Transverse colon (tissue), 4 donors: ENCODE measurements around the gene PSMA3.

Experiments used
- EP300 ChIP-seq: sonication (generic); formaldehyde crosslinking; IDR thresholded peaks from one replicate; pipeline ENCODE4 v1.6.1; 2017; ENCODE audit warnings: antibody characterized with exemption, low read depth
- POLR2A ChIP-seq: fragments of 450-650 bp; IDR thresholded peaks from one replicate; pipeline ENCODE4 v1.6.1; 2016; ENCODE audit warnings: antibody characterized with exemption, mild to moderate bottlenecking, moderate library complexity
- POLR2AphosphoS5 ChIP-seq, 3 donors: sonication (generic); formaldehyde crosslinking; IDR thresholded peaks; one replicate each; pipeline ENCODE4 v1.6.1; 2016; ENCODE audit warnings: antibody characterized with exemption in 3 of 3
- TF ChIP-seq, protein P1 (sequence below), 5 experiments: fragments of 200-600 bp in 3 of 5; fragments of 450-650 bp in 2 of 5; sonication (generic) in 3 of 5; IDR thresholded peaks; 1 replicate in 2 of 5; 2 replicates in 3 of 5; pipeline ENCODE4 v1.5.1; 2016 to 2017; ENCODE audit warnings: antibody characterized with exemption in 5 of 5, inconsistent platforms in 3 of 5, mild to moderate bottlenecking in 2 of 5, moderate library complexity in 1 of 5

DNA sequence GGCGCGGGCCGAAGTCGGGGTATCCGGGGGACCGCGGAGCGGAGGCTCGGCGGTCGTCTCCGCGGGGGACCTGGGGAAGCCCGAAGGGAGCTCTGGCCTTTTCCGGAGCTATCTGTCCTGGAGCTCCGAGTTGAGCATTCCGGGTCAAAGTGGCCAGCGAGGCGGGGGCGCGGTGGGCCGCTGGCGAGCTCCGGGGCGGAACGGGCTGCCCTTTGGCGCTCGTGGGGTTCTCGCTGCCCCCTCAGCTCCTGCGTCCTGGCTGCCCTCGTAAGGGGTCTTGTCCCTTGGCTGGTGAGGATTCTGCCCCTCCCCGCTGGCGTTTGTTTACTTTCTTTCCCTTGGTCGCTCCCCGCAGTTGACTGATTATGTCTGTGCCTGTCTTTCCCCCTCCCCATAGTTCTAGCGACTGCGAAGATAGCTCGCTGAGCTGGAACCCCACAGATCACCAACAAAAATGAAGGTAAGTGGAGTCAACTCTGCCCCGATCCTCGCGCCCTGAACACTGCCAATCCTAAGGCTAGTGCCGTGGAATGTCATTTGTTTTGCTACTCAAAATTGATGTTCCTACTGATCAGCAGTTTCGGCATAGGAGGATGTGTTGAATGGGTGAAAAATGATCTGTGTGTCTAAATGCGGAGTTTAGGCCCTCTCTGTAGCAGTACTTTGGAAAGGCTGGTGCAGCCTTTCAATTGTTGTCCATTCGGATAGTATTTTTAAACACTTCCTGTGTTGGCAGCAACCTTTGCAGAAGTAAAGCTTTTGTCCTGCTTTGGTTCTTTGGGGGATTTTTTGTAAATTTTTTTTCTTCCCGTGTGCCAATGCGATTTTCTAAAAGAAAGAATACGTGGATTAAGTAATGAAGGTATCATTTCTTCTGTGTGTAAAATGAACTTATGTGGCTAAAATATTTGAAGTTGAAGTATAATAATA is 55.0 kb downstream of the PSMA3 start:
- TF ChIP-seq, protein P1, sequence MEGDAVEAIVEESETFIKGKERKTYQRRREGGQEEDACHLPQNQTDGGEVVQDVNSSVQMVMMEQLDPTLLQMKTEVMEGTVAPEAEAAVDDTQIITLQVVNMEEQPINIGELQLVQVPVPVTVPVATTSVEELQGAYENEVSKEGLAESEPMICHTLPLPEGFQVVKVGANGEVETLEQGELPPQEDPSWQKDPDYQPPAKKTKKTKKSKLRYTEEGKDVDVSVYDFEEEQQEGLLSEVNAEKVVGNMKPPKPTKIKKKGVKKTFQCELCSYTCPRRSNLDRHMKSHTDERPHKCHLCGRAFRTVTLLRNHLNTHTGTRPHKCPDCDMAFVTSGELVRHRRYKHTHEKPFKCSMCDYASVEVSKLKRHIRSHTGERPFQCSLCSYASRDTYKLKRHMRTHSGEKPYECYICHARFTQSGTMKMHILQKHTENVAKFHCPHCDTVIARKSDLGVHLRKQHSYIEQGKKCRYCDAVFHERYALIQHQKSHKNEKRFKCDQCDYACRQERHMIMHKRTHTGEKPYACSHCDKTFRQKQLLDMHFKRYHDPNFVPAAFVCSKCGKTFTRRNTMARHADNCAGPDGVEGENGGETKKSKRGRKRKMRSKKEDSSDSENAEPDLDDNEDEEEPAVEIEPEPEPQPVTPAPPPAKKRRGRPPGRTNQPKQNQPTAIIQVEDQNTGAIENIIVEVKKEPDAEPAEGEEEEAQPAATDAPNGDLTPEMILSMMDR (IDR thresholded peaks at IDR 0.05), result no peak
- no peak for TF ChIP-seq EP300
- TF ChIP-seq POLR2A, result no peak
- TF ChIP-seq POLR2AphosphoS5 (IDR thresholded peaks at IDR 0.05), result no peak
